ENCODE measurements around the gene EIF4E1B.

Gene EIF4E1B

DNA sequence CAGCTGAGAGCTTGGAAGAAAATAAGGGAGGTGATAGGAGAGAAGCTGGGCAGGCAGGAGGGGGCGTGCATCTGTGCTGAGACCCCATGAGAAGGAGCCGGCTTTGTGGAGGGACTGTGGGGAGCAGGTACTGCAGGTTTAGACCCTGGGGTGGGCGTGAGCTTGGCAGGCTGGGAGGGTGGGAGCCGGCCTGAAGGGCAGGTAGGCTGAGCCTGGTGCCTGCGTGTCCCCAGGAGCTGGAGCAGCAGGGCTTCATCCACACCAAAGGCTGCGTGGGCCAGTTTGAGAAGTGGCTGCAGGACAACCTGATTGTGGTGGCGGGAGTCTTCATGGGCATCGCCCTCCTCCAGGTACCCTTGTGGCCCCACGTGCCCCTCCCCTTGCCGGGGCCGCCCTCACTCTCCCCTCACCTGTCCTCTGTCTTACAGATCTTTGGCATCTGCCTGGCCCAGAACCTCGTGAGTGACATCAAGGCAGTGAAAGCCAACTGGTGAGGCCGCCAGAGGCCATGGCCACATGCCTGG is 26.1 kb downstream of the EIF4E1B start:
- TF ChIP-seq, protein P1, sequence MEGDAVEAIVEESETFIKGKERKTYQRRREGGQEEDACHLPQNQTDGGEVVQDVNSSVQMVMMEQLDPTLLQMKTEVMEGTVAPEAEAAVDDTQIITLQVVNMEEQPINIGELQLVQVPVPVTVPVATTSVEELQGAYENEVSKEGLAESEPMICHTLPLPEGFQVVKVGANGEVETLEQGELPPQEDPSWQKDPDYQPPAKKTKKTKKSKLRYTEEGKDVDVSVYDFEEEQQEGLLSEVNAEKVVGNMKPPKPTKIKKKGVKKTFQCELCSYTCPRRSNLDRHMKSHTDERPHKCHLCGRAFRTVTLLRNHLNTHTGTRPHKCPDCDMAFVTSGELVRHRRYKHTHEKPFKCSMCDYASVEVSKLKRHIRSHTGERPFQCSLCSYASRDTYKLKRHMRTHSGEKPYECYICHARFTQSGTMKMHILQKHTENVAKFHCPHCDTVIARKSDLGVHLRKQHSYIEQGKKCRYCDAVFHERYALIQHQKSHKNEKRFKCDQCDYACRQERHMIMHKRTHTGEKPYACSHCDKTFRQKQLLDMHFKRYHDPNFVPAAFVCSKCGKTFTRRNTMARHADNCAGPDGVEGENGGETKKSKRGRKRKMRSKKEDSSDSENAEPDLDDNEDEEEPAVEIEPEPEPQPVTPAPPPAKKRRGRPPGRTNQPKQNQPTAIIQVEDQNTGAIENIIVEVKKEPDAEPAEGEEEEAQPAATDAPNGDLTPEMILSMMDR (IDR thresholded peaks at IDR 0.05; ENCODE audit: insufficient read depth, low read length, missing control alignments), result no peak
- ChIA-PET CTCF (interaction anchor here (0.8 to 7.4 kb wide), 6 partner anchors 9 to 456 kb away, joined by 3 to 207 read pairs (median 4); partner anchors contain the start of gene TSPAN17), POLR2A (no interaction called here)
- no peak overlapping the region for H3K4me3 ChIP-seq (ENCODE audit: low read depth, low read length)
- no peak for DNase-seq (ENCODE audit: low read depth, low spot score)

DNA sequence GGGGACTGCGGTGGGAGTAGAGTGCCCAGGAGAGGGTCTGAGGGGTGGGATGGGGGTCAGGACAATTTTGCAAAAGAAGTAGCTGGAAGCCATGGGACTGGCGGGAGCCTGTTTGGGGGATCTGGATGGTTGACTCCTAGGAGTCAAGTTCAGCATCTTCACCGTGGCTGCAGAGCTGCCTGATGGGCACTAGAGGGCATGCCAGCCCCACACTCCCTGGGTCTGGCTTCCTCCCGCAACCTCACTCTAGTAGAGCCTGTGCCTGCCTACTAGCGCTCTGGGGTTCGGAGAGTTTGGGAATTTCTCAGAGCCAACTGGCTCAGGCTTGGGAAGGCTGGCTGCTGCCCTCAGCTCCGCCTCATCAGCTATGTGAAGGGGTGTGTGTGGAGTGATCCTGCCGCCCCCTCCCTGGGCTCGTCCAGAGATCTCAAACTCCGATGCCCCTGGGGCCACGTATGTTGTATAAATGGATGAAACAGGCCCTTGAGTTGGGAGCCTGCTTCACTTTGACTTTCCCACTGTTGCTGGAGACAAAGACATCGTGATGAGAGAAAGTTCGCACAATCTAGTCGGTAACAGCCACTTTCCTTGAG is 27.6 kb downstream of the EIF4E1B start:
- no peak for DNase-seq (ENCODE audit: low read depth, low spot score)
- CTCF ChIA-PET, result interaction anchor here (0.6 to 7.4 kb wide), 29 partner anchors 12 to 454 kb away, joined by 3 to 207 read pairs (median 3); partner anchors contain the start of genes EIF4E1B, HK3, SNCB and TSPAN17
- TF ChIP-seq, protein P1 (IDR thresholded peaks at IDR 0.05; ENCODE audit: insufficient read depth, low read length, missing control alignments), result peak; percentile 94
- POLR2A ChIA-PET, result interaction anchor here (1.3 kb wide), 1 partner anchor 11 kb away, joined by 5 read pairs; the partner anchor contains the start of gene TSPAN17
- no peak overlapping the region for H3K4me3 ChIP-seq (ENCODE audit: low read depth, low read length)

DNA sequence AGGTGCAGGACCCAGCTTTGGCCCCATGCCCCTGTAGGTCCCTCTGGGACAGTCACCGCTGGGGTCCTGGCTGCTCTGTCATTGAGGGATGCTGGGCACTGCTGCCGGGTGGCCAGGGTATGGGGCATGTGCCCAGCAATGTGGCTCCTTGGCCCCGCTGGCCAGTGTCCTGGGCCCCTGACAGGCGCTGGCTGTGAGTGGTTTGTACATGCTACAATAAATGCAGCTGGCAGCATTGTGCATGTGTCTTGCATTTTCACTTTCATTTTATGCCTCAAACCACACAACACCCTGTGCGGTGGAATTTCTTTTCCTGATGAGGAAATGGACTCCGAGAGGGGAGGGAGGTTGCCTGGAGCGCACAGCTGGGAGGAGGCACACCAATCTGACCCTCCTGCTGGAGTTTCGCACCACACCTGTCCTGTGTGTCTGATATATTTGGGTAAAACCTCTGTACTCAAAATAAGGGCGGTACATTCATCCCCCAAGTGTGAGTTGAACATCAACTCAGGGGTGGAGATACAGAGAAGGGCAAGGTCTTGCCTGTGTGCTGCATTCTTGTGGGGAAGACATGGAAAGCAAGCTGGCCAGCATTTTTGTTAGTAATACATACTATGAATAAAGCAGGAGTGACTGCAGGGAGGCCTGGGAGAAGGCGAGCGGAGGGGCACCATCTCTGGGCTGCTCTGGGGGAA is 28.5 kb downstream of the EIF4E1B start:
- TF ChIP-seq, protein P1 (IDR thresholded peaks at IDR 0.05; ENCODE audit: insufficient read depth, low read length, missing control alignments), result no peak
- POLR2A ChIA-PET, result no interaction called here
- CTCF ChIA-PET, result interaction anchor here (0.6 to 7.4 kb wide), 36 partner anchors 11 to 453 kb away, joined by 3 to 207 read pairs (median 5); partner anchors contain the start of genes EIF4E1B, FGFR4, HK3 and SNCB
- no peak overlapping the region for H3K4me3 ChIP-seq (ENCODE audit: low read depth, low read length)
- DNase-seq (ENCODE audit: low read depth, low spot score), result no peak

DNA sequence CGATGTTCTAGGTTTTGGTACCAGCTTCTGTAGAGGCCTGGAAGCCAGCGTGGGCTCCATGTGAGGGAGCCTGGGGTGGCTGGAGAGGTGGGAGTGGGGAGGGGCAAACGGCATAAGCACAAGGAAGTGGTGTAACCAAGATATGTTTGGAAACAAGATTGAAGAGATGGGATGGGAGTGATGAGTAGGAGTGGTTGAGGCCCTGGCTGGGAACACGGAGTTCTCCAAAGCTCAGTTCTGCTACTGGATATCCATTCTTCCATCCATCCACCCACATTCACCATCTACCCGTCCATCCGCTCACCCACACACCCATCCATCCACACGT is 29.0 kb downstream of the EIF4E1B start:
- ChIA-PET CTCF (interaction anchor here (0.6 to 7.4 kb wide), 28 partner anchors 10 to 453 kb away, joined by 3 to 207 read pairs (median 6); partner anchors contain the start of genes FGFR4, HK3 and TSPAN17), POLR2A (no interaction called here)
- no peak for DNase-seq (ENCODE audit: low read depth, low spot score)
- no peak overlapping the region for H3K4me3 ChIP-seq (ENCODE audit: low read depth, low read length)
- TF ChIP-seq, protein P1 (IDR thresholded peaks at IDR 0.05; ENCODE audit: insufficient read depth, low read length, missing control alignments), result no peak

DNA sequence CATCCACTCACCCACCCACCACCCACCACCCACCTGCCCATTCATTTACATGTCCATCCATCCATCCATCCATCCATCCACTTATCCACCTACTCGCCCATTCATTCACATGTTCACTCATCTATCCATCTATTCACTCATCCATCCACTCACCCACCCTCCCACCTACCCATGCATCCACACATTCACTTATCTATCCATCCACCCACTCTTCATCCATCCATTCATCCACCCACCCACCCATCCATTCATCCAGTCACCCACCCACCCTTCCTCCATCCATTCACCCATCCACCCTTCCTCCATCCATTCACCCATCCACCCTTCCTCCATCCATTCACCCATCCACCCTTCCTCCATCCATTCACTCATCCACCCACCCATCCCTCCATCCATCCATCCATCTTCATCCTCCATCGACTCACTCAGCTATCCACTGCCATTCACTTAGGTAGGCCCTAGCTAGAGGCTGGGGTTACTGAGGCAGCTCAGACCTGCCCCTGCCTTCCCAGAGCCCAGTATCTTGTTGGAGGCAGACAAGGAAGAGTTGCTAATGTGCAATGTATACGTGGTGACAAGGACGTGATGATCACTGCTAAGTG is 29.5 kb downstream of the EIF4E1B start:
- POLR2A ChIA-PET, result no interaction called here
- no peak for DNase-seq (ENCODE audit: low read depth, low spot score)
- no peak overlapping the region for H3K4me3 ChIP-seq (ENCODE audit: low read depth, low read length)
- CTCF ChIA-PET, result interaction anchor here (0.6 to 7.4 kb wide), 83 partner anchors 10 to 642 kb away, joined by 3 to 207 read pairs (median 4); partner anchors contain the start of genes EIF4E1B, FGFR4, HK3 and SNCB
- TF ChIP-seq, protein P1 (IDR thresholded peaks at IDR 0.05; ENCODE audit: insufficient read depth, low read length, missing control alignments), result no peak

Data from AG04449 (cell line).